Spleen (tissue), 11 donors: ENCODE measurements around the gene STARD7. TPM values are rescaled to one million over a fixed set of nuclear protein-coding genes. Genes with fewer than 3 reads are reported as not detected.

ENCODE experiments used
- DNase-seq: peaks from one replicate; pipeline ENCODE4 v3.0.0-alpha.2; 2020
- H3K27ac ChIP-seq, 8 donors: fragments of 200-600 bp; sonication (generic) in 7 of 8; 1 replicate in 4 of 8; 2 replicates in 4 of 8; pipeline versions ENCODE4 v1.5.0 to v1.8.0; 2016 to 2021; ENCODE audit warnings: inconsistent platforms in 4 of 8, mild to moderate bottlenecking in 4 of 8, moderate library complexity in 1 of 8
- H3K27me3 ChIP-seq, 7 donors: fragments of 200-600 bp; sonication (generic) in 6 of 7; replicated peaks in 1 of 7; 1 replicate in 4 of 7; 2 replicates in 3 of 7; pipeline versions ENCODE4 v1.5.0 to v1.8.0; 2016 to 2021; ENCODE audit warnings: inconsistent platforms in 3 of 7, mild to moderate bottlenecking in 1 of 7
- H3K36me3 ChIP-seq, 6 donors: fragments of 200-600 bp; sonication (generic) in 5 of 6; 1 replicate in 4 of 6; 2 replicates in 2 of 6; pipeline versions ENCODE4 v1.5.0 to v1.8.0; 2016 to 2021; ENCODE audit warnings: inconsistent platforms in 2 of 6
- H3K4me1 ChIP-seq, 6 donors: fragments of 200-600 bp; sonication (generic) in 5 of 6; 1 replicate in 3 of 6; 2 replicates in 3 of 6; pipeline versions ENCODE4 v1.5.0 to v1.8.0; 2016 to 2021; ENCODE audit warnings: inconsistent platforms in 3 of 6
- H3K4me3 ChIP-seq, 8 donors: fragments of 200-600 bp; sonication (generic) in 7 of 8; 1 replicate in 4 of 8; 2 replicates in 4 of 8; pipeline versions ENCODE4 v1.5.0 to v1.8.0; 2016 to 2021; ENCODE audit warnings: inconsistent platforms in 4 of 8, mild to moderate bottlenecking in 4 of 8, moderate library complexity in 2 of 8
- H3K9me3 ChIP-seq, 8 donors: fragments of 200-600 bp; sonication (generic) in 7 of 8; 1 replicate in 4 of 8; 2 replicates in 4 of 8; pipeline versions ENCODE4 v1.5.0 to v1.8.0; 2016 to 2021; ENCODE audit warnings: inconsistent platforms in 4 of 8
- POLR2A ChIP-seq, 3 donors: fragments of 450-650 bp; IDR thresholded peaks; one replicate each; pipeline ENCODE4 v1.5.1; 2017; ENCODE audit warnings: antibody characterized with exemption in 3 of 3, mild to moderate bottlenecking in 1 of 3
- POLR2AphosphoS5 ChIP-seq, 3 donors: sonication (generic); formaldehyde crosslinking; IDR thresholded peaks; one replicate each; pipeline ENCODE4 v1.5.1; 2017; ENCODE audit warnings: antibody characterized with exemption in 3 of 3
- WGBS, 5 donors: extraction: QIAGEN DNeasy Blood & Tissue Kit in 3 of 5; methylation state at CpG; one replicate each; pipeline versions ENCODE4 v1.1.5 to v1.1.7; 2013 to 2018; 5-methylcytosine and 5-hydroxymethylcytosine counted together
- intact Hi-C: fragments of 100-400 bp; cut with DNase I; formaldehyde crosslinking; loops from one replicate; pipeline ENCODE4 v1.15.0; 2023; ENCODE audit warnings: low total_unique reads
- polyA plus RNA-seq, 3 donors: library from polyadenylated mRNA; stranded (reverse); fragments of 200-250 nt; gene quantifications; one replicate each; pipeline ENCODE4 v1.2.1, GENCODE V29; 2013
- total RNA-seq, 7 donors: library from RNA; depleted of rRNA in 3 of 7; stranded (reverse); fragments of >200 nt in 3 of 7; fragmentation: NEBNext Ultra II Directional in 4 of 7; extraction: Animal tissue kit (Norgen Biotek cat#: 25700) in 4 of 7; gene quantifications; one replicate each; pipeline versions ENCODE4 v1.1.0 to v1.2.1, GENCODE V29; 2016 to 2021
- TF ChIP-seq, protein P1 (sequence below), 11 experiments: fragments of 200-600 bp in 7 of 11; fragments of 450-650 bp in 4 of 11; sonication (generic) in 4 of 11; IDR thresholded peaks in 8 of 11; conservative IDR thresholded peaks in 3 of 11; 1 replicate in 7 of 11; 2 replicates in 4 of 11; pipeline versions ENCODE4 v1.4.0 to v1.8.0; 2016 to 2021; ENCODE audit warnings: antibody characterized with exemption in 11 of 11, inconsistent platforms in 4 of 11, mild to moderate bottlenecking in 1 of 11
- donor health status: healthy with polysubstance abuse.
- donor health status: DM: no; HTN: no; CAD: no; lungs with moderate emphysema.
- donor health status: DM: no; HTN: no; CAD: no.
- donor health status: Bipolar disorder and iron deficiency.
- donor health status: healthy.
- donor health status: DM: no; HTN: no; CAD: no.
- donor health status: DM: yes; HTN: yes; CAD: no.

STARD7 gene
- total and polyA plus RNA-seq, 10 donors = 45.1 to 174 (median 108) TPM

DNA sequence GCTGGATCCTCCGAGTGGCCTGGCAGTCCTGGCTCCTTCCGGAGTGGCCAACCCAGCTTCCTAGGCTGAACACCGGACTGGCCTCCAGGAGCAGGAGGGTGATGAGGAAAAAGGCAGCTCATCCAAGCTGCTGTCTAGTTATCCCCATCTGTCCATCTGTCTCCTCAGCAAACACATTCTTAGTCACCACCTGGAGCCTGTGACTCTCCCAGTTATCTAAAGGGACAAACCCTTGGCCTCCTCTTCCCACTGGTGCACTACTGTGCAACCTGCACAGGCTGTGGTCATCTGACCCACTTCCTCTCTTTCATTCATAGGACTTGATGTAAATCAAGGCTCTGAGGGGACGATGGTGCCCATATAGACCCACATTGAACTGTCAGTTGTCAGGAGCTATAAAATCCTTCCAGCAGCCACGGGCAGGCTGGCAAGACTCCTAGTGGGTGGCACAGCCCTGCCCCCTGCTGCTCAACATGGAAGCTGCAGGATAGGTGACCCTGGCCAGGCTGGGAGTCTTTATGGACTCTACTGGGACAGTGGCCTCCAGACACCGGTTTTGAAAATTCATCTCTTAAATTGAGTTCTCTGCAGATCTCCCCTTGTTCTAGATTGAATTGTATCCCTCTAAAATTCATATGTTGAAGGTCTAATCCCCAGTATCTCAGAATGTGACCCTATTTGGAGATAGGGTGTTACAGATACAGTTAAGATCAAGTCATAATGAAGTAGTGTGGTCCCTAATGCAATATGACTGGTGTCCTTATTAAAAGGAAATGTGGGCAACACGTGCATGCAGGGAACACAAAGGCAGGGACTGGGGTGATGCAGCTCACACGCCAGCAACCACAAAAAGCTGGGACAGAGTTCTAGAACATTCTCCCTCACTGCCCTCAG, 34.1 kb downstream of the STARD7 start:
- TF ChIP-seq, protein P1, sequence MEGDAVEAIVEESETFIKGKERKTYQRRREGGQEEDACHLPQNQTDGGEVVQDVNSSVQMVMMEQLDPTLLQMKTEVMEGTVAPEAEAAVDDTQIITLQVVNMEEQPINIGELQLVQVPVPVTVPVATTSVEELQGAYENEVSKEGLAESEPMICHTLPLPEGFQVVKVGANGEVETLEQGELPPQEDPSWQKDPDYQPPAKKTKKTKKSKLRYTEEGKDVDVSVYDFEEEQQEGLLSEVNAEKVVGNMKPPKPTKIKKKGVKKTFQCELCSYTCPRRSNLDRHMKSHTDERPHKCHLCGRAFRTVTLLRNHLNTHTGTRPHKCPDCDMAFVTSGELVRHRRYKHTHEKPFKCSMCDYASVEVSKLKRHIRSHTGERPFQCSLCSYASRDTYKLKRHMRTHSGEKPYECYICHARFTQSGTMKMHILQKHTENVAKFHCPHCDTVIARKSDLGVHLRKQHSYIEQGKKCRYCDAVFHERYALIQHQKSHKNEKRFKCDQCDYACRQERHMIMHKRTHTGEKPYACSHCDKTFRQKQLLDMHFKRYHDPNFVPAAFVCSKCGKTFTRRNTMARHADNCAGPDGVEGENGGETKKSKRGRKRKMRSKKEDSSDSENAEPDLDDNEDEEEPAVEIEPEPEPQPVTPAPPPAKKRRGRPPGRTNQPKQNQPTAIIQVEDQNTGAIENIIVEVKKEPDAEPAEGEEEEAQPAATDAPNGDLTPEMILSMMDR (IDR thresholded peaks at IDR 0.05 in 8 of 11, conservative IDR thresholded peaks at IDR 0.05 in 3 of 11) = peak; percentile 81 to 97 (median 95)
- TF ChIP-seq POLR2AphosphoS5 (IDR thresholded peaks at IDR 0.05) = peak in 2 of 3 donors; percentile 63 to 80
- no peak for TF ChIP-seq POLR2A (IDR thresholded peaks at IDR 0.05)
- peak; percentile 94 for DNase-seq
- intact Hi-C loops = no loop called here
- Histone ChIP-seq H3K4me3 (no peak overlapping the region), H3K9me3 (peaks cover 0 to 7% (median 0%) of the 10 kb centered on the region in 8 donors), H3K27ac (no peak overlapping the region), H3K36me3 (no peaks in the 10 kb centered on the region), H3K4me1 (peaks cover 0 to 11% (median 5%) of the 10 kb centered on the region in 6 donors), H3K27me3 (no peaks in the 10 kb centered on the region)
- WGBS, 5 donors = 45 to 52% (median 48%) methylated on average over 8 of the region's 8 CpGs

DNA sequence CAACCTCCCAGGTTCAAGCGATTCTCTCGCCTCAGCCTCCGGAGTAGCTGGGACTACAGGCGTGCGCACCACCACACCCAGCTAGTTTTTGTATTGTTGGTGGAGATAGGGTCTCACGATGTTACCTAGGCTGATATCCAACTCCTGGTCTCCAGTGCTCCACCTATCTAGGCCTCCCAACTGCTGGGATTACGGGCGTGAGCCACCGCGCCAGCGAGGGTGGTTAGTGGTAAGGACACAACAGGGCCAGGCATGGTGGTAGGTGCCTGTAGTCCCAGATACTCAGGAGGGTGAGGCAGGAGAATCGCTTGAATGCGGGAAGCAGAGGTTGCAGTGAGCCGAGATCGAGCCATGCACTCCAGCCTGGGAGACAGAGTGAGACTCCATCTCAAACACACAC, 36.8 kb downstream of the STARD7 start:
- Histone ChIP-seq H3K9me3 (peaks cover 0 to 7% (median 0%) of the 10 kb centered on the region in 8 donors), H3K4me1 (peaks cover 0 to 11% (median 5%) of the 10 kb centered on the region in 6 donors), H3K27me3 (no peaks in the 10 kb centered on the region), H3K36me3 (no peaks in the 10 kb centered on the region), H3K4me3 (no peak overlapping the region), H3K27ac (no peak overlapping the region)
- no peak for DNase-seq
- 91 to 96% (median 95%) methylated on average over 15 of the region's 15 CpGs for WGBS, 5 donors
- intact Hi-C loops = no loop called here
- TF ChIP-seq POLR2A (IDR thresholded peaks at IDR 0.05) (no peak), POLR2AphosphoS5 (IDR thresholded peaks at IDR 0.05) (no peak)
- TF ChIP-seq, protein P1 (IDR thresholded peaks at IDR 0.05 in 8 of 11, conservative IDR thresholded peaks at IDR 0.05 in 3 of 11) = no peak

DNA sequence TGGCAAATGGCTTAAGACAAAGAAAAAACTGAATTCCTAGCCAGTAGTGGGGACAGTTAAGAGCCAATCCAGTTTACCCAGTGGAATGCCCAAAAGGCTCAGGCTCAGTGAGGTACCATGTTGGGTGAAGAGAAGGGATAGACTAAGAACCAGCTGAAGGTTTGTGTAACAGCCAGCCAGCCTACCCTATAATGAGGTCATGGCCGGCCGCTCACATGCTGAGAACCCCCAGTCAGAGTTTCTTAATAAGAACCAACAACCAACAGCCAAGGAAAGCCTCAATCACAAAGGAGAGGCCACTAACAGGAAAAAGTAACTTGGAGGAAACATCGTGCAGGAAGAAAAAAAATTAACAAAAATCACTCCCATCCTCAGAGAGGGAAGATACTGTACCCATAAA, 38.0 kb downstream of the STARD7 start:
- 84 to 94% (median 94%) methylated on average over 3 of the region's 3 CpGs for WGBS, 5 donors
- intact Hi-C loops = no loop called here

More for the DNA sequence above, 38.0 kb downstream of the STARD7 start:
- H3K27me3 ChIP-seq = no peaks in the 10 kb centered on the region
- H3K36me3 ChIP-seq = no peaks in the 10 kb centered on the region
- no peak overlapping the region for H3K4me3 ChIP-seq
- H3K9me3 ChIP-seq = peaks cover 0 to 7% (median 0%) of the 10 kb centered on the region in 8 donors
- no peak for TF ChIP-seq POLR2AphosphoS5 (IDR thresholded peaks at IDR 0.05)
- TF ChIP-seq, protein P1 (IDR thresholded peaks at IDR 0.05 in 8 of 11, conservative IDR thresholded peaks at IDR 0.05 in 3 of 11) = no peak
- TF ChIP-seq POLR2A (IDR thresholded peaks at IDR 0.05) = no peak
- H3K4me1 ChIP-seq = peaks cover 0 to 12% (median 5%) of the 10 kb centered on the region in 6 donors
- no peak for DNase-seq
- H3K27ac ChIP-seq = no peak overlapping the region
